Keratinocyte (primary cell): ENCODE data around the gene CARD8.

Experiments
- EZH2 ChIP-seq: IDR thresholded peaks from one replicate; pipeline ENCODE4 v1.6.1; 2012; ENCODE audit warnings: inconsistent platforms, mild to moderate bottlenecking, low read length, moderate library complexity
- TF ChIP-seq, protein P1 (sequence below), 3 experiments: IDR thresholded peaks in 1 of 3; conservative IDR thresholded peaks in 1 of 3; optimal IDR thresholded peaks in 1 of 3; 2 replicates in 2 of 3; 3 replicates in 1 of 3; pipeline versions ENCODE3 to v1.5.1; 2011; ENCODE audit warnings: low read length in 3 of 3, mild to moderate bottlenecking in 3 of 3, moderate library complexity in 2 of 3, control low read depth in 1 of 3, inconsistent platforms in 1 of 3; ENCODE audit not compliant: insufficient read depth in 2 of 3; ENCODE audit errors: extremely low read depth in 1 of 3

DNA sequence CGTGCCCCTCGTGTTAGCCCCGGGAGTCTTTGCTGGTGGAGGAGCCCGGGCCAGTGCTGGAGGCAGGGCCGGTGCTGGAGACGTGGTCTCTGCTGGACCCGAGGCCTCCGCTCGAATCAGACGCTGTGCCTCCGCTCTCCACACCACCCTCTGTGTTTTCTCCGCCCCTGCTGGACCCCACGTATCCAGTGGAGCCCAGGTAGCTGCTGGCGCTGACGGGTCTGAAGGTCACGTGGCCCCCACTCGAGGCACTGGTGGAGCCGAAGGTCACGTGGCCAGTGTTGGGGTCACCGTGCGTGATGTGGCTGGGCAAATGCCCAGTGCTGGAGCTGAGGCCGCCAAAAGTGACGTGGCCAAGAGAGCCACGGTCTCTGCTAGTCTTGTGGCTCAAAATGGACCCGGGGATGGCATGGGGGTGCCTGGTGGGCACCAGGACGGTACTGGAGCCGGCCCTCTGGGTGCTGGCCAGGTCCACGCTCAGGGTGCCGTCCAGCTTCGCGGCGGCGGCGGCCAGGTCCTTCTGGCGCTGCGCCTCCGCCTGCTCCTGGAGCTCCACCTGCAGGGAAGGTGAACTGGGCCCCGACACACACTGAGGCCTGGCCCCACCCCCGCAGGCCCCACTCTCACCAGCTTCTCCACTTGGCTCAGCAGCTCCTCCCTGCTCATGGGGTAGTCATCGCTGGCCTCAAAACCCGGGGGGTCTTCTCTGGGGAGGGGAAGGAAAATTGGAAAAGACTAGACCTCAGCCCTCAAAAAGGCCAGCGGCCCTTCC is 41.4 kb upstream of the CARD8 start:
- TF ChIP-seq, protein P1, sequence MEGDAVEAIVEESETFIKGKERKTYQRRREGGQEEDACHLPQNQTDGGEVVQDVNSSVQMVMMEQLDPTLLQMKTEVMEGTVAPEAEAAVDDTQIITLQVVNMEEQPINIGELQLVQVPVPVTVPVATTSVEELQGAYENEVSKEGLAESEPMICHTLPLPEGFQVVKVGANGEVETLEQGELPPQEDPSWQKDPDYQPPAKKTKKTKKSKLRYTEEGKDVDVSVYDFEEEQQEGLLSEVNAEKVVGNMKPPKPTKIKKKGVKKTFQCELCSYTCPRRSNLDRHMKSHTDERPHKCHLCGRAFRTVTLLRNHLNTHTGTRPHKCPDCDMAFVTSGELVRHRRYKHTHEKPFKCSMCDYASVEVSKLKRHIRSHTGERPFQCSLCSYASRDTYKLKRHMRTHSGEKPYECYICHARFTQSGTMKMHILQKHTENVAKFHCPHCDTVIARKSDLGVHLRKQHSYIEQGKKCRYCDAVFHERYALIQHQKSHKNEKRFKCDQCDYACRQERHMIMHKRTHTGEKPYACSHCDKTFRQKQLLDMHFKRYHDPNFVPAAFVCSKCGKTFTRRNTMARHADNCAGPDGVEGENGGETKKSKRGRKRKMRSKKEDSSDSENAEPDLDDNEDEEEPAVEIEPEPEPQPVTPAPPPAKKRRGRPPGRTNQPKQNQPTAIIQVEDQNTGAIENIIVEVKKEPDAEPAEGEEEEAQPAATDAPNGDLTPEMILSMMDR (optimal IDR thresholded peaks at IDR 0.05 in 1 of 3, IDR thresholded peaks at IDR 0.05 in 1 of 3, conservative IDR thresholded peaks at IDR 0.05 in 1 of 3; ENCODE audit: extremely low read depth in 1 of 3, insufficient read depth in 2 of 3, low read length in 3 of 3): no peak
- no peak for TF ChIP-seq EZH2
